A673 (cell line): Measurements from ENCODE around the gene TMEM202. TPM values are rescaled to one million over a fixed set of nuclear protein-coding genes. Genes with fewer than 3 reads are reported as not detected.
"Not testable (repeated sequence)": the region's sequence is repeated elsewhere in the genome, so short reads cannot be mapped to it uniquely, and the experiment has no call there.

ENCODE experiments used
- BruUV-seq: library from RNA; stranded (reverse); fragments of 400-500 nt; replicated peaks from 2 replicates; lab custom pipeline; 2021; lab: Mats Ljungman, UMichigan
- CTCF ChIA-PET: fragments of 300-600 bp; sonication (Branson Sonifier 250); formaldehyde crosslinking; loops from one replicate; lab custom pipeline; 2022; ENCODE audit warnings: antibody characterized with exemption; lab: Charles Lee
- POLR2A ChIA-PET: fragments of 300-600 bp; sonication (Branson Sonifier 250); formaldehyde crosslinking; loops from one replicate; lab custom pipeline; 2022; ENCODE audit warnings: antibody characterized with exemption; ENCODE audit not compliant: low non-redundant PET; lab: Charles Lee
- DNase-seq: peaks from one replicate; pipeline ENCODE4 v3.0.0-alpha.2; 2015; ENCODE audit warnings: low spot score
- H3K27ac ChIP-seq: fragments of 200-600 bp; sonication (generic); 2 replicates; pipeline ENCODE4 v1.5.1; 2016; ENCODE audit warnings: mixed run types, low read depth, mild to moderate bottlenecking, mixed read lengths, antibody characterized with exemption, low read length; ENCODE audit not compliant: poor library complexity, severe bottlenecking
- H3K27me3 ChIP-seq: fragments of 200-600 bp; sonication (generic); replicated peaks from 2 replicates; pipeline ENCODE4 v1.6.1; 2017; ENCODE audit warnings: mixed run types, low read depth, mild to moderate bottlenecking, mixed read lengths, antibody characterized with exemption, low read length; ENCODE audit not compliant: insufficient read depth, poor library complexity
- H3K36me3 ChIP-seq: fragments of 200-600 bp; sonication (generic); 2 replicates; pipeline ENCODE4 v1.6.1; 2016; ENCODE audit warnings: mixed run types, mild to moderate bottlenecking, mixed read lengths, antibody characterized with exemption, low read length; ENCODE audit not compliant: insufficient read depth, poor library complexity, severe bottlenecking
- H3K4me1 ChIP-seq: fragments of 200-600 bp; sonication (generic); 2 replicates; pipeline ENCODE4 v1.6.1; 2017; ENCODE audit warnings: mixed run types, mild to moderate bottlenecking, mixed read lengths, antibody characterized with exemption, low read length; ENCODE audit not compliant: insufficient read depth, poor library complexity, severe bottlenecking
- H3K4me3 ChIP-seq: fragments of 200-600 bp; sonication (generic); 2 replicates; pipeline ENCODE4 v1.5.1; 2016; ENCODE audit warnings: low read depth, mixed run types, mild to moderate bottlenecking, mixed read lengths, low read length; ENCODE audit not compliant: poor library complexity, severe bottlenecking
- H3K9me3 ChIP-seq: fragments of 200-600 bp; sonication (generic); 2 replicates; pipeline ENCODE4 v1.6.1; 2016; ENCODE audit warnings: mixed run types, low read depth, mild to moderate bottlenecking, mixed read lengths, antibody characterized with exemption, low read length; ENCODE audit not compliant: poor library complexity, severe bottlenecking
- CTCF ChIP-seq: fragments of 300-800, 200-600 bp; sonication (generic); conservative IDR thresholded peaks from 2 replicates; pipeline ENCODE4 v1.5.1; 2017; ENCODE audit warnings: low read depth, mild to moderate bottlenecking, antibody characterized with exemption, low read length, moderate library complexity, mixed read lengths
- EZH2 ChIP-seq: fragments of 200-600 bp; sonication (generic); IDR thresholded peaks from 2 replicates; pipeline ENCODE4 v1.6.1; 2017; ENCODE audit warnings: borderline replicate concordance, low read depth, mild to moderate bottlenecking, mixed read lengths, antibody characterized with exemption, low read length; ENCODE audit not compliant: poor library complexity, severe bottlenecking
- intact Hi-C: fragments of 100-400 bp; cut with micrococcal nuclease; formaldehyde crosslinking; loops from one replicate; pipeline ENCODE4 v1.10.0; 2022; ENCODE audit not compliant: unreplicated experiment
- total RNA-seq: library from RNA; stranded (reverse); gene quantifications from 2 replicates; pipeline ENCODE4 v1.2.3, GENCODE V29; 2021

The TMEM202 gene
- total RNA-seq, 1 experiment from 2014 or later = not detected

GRCh38 chr15:72406936-72407335, 8.8 kb downstream of the TMEM202 start:
- intact Hi-C loops = no loop called here
- ChIA-PET POLR2A (no interaction called here), CTCF (no interaction called here)
- no peak for DNase-seq
- TF ChIP-seq EZH2 (no peak), CTCF (no peak)
- peaks cover 87% of the 10 kb centered on the region for H3K27me3 ChIP-seq
- H3K4me1 ChIP-seq = no peaks in the 10 kb centered on the region
- no peak overlapping the region for H3K27ac ChIP-seq
- H3K4me3 ChIP-seq = no peak overlapping the region
- H3K36me3 ChIP-seq = no peaks in the 10 kb centered on the region
- no peaks in the 10 kb centered on the region for H3K9me3 ChIP-seq
- BruUV-seq = no TSS peak

- no peak for DNase-seq
- H3K36me3 ChIP-seq = no peaks in the 10 kb centered on the region
- no peak overlapping the region for H3K27ac ChIP-seq
- no peak overlapping the region for H3K4me3 ChIP-seq
- H3K9me3 ChIP-seq = no peaks in the 10 kb centered on the region
- BruUV-seq = no TSS peak
- no peaks in the 10 kb centered on the region for H3K4me1 ChIP-seq
- TF ChIP-seq CTCF = no peak
- TF ChIP-seq EZH2 = no peak
- H3K27me3 ChIP-seq = peaks cover 51% of the 10 kb centered on the region
- POLR2A ChIA-PET = no interaction called here
- CTCF ChIA-PET = no interaction called here
- intact Hi-C loops = no loop called here
These were observed 13.0 kb downstream of the TMEM202 start for GRCh38 chr15:72411111-72411510.

GRCh38 chr15:72411544-72411943, 13.4 kb downstream of the TMEM202 start:
- intact Hi-C loops = no loop called here
- CTCF ChIA-PET = no interaction called here
- TF ChIP-seq EZH2 (no peak), CTCF (no peak)

GRCh38 chr15:72413337-72413736, 15.2 kb downstream of the TMEM202 start:
- H3K27ac ChIP-seq, intact Hi-C loops, H3K36me3 ChIP-seq, DNase-seq, CTCF ChIA-PET, H3K4me3 ChIP-seq, H3K4me1 ChIP-seq, POLR2A ChIA-PET, H3K9me3 ChIP-seq, BruUV-seq: not testable (repeated sequence)
- H3K27me3 ChIP-seq = peaks cover 37% of the 10 kb centered on the region

More at GRCh38 chr15:72411544-72411943, 13.4 kb downstream of the TMEM202 start:
- H3K4me3 ChIP-seq = no peak overlapping the region
- H3K4me1 ChIP-seq = no peaks in the 10 kb centered on the region
- no peaks in the 10 kb centered on the region for H3K36me3 ChIP-seq
- no peak overlapping the region for H3K27ac ChIP-seq
- POLR2A ChIA-PET = no interaction called here
- no peak for DNase-seq
- no TSS peak for BruUV-seq
- H3K27me3 ChIP-seq = peaks cover 47% of the 10 kb centered on the region
- no peaks in the 10 kb centered on the region for H3K9me3 ChIP-seq
